SK-N-SH treated with all-trans-retinoic acid at 6 μM for 48 hours (cell line): ENCODE results near the gene NTM.

Source experiments
- ARNTL ChIP-seq: fragments of 450-650 bp; formaldehyde crosslinking; IDR thresholded peaks from 2 replicates; pipeline ENCODE4 v1.5.0; 2020; ENCODE audit warnings: low read depth, mild to moderate bottlenecking, moderate library complexity, borderline replicate concordance
- BACH2 ChIP-seq: fragments of 250-450 bp; sonication (Bioruptor Pico); IDR thresholded peaks from 2 replicates; pipeline ENCODE4 v1.9.0; 2021; ENCODE audit warnings: mild to moderate bottlenecking, borderline replicate concordance
- GLIS3 ChIP-seq: fragments of 250-450 bp; sonication (Bioruptor Pico); IDR thresholded peaks from 2 replicates; pipeline ENCODE4 v1.5.0; 2020; ENCODE audit warnings: mild to moderate bottlenecking, moderate library complexity
- ISL1 ChIP-seq: fragments of 250-450 bp; sonication (Bioruptor Pico); IDR thresholded peaks from 2 replicates; pipeline ENCODE4 v2.1.2; 2022; ENCODE audit warnings: mild to moderate bottlenecking, moderate library complexity
- OSR1 ChIP-seq: fragments of 250-450 bp; sonication (Bioruptor Pico); IDR thresholded peaks from 2 replicates; pipeline ENCODE4 v1.8.0; 2022; ENCODE audit warnings: moderate library complexity, mild to moderate bottlenecking, inconsistent platforms
- PPARA ChIP-seq: fragments of 250-450 bp; sonication (Bioruptor Pico); IDR thresholded peaks from 2 replicates; pipeline ENCODE4 v1.5.0; 2020; ENCODE audit warnings: mild to moderate bottlenecking, borderline replicate concordance
- RARB ChIP-seq: fragments of 250-450 bp; sonication (Bioruptor Pico); IDR thresholded peaks from 2 replicates; pipeline ENCODE4 v1.8.0; 2021; ENCODE audit warnings: mild to moderate bottlenecking, moderate library complexity
- ZC3H10 ChIP-seq: fragments of 250-450 bp; sonication (Bioruptor Pico); IDR thresholded peaks from 2 replicates; pipeline ENCODE4 v1.5.1; 2021; ENCODE audit warnings: mild to moderate bottlenecking, moderate library complexity
- ZNF70 ChIP-seq: fragments of 450-650 bp; formaldehyde crosslinking; IDR thresholded peaks from 2 replicates; pipeline ENCODE4 v1.5.0; 2020; ENCODE audit warnings: mild to moderate bottlenecking, moderate library complexity
- TF ChIP-seq, protein P1 (sequence below): fragments of 250-450 bp; sonication (Bioruptor Pico); IDR thresholded peaks from 2 replicates; pipeline ENCODE4 v1.5.1; 2021; ENCODE audit warnings: mild to moderate bottlenecking, moderate library complexity
- TF ChIP-seq, protein P2 (sequence below): fragments of 250-450 bp; sonication (Bioruptor Pico); IDR thresholded peaks from 2 replicates; pipeline ENCODE4 v1.5.1; 2020; ENCODE audit warnings: low read depth, mild to moderate bottlenecking, moderate library complexity
- TF ChIP-seq, protein P3 (sequence below): fragments of 250-450 bp; sonication (Bioruptor Pico); IDR thresholded peaks from 2 replicates; pipeline ENCODE4 v1.8.0; 2020; ENCODE audit warnings: mild to moderate bottlenecking, moderate library complexity, borderline replicate concordance

DNA sequence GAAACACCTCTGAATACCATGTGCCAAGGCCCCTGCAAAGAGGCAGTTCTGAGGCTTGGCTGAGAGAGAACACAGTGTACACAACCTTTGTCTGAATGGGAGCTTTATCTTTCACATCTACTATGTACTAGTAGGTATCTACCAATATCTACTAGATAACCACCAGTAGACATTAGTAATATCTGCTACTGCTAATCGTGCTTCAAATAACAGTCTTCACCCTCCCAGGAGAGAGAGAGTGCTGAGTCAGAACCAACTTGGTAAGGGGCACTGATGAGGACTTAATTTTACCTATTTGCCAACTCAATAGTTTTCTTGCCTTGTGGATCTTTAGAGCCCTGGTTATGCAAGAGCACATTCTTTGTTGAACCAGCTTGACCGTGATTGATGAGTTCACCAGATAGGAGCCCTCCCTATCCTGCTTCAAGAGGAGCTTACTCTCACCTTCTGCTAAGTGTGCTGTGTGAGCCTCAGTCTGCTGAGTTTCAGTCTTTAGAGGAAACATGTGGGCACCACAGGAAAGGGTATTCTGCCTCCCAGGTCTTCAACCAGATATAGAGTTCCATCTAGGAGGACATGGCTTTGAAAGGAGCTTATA is 967.5 kb downstream of the NTM start:
- TF ChIP-seq BACH2 (CRISPR knock-in tag) = no peak
- TF ChIP-seq ISL1 (CRISPR knock-in tag) = no peak
- TF ChIP-seq, protein P1, sequence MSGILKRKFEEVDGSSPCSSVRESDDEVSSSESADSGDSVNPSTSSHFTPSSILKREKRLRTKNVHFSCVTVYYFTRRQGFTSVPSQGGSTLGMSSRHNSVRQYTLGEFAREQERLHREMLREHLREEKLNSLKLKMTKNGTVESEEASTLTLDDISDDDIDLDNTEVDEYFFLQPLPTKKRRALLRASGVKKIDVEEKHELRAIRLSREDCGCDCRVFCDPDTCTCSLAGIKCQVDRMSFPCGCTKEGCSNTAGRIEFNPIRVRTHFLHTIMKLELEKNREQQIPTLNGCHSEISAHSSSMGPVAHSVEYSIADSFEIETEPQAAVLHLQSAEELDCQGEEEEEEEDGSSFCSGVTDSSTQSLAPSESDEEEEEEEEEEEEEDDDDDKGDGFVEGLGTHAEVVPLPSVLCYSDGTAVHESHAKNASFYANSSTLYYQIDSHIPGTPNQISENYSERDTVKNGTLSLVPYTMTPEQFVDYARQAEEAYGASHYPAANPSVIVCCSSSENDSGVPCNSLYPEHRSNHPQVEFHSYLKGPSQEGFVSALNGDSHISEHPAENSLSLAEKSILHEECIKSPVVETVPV = no peak
- TF ChIP-seq ZC3H10 (CRISPR knock-in tag) = no peak
- no peak for TF ChIP-seq GLIS3
- no peak for TF ChIP-seq ARNTL (CRISPR knock-in tag)
- TF ChIP-seq, protein P2, sequence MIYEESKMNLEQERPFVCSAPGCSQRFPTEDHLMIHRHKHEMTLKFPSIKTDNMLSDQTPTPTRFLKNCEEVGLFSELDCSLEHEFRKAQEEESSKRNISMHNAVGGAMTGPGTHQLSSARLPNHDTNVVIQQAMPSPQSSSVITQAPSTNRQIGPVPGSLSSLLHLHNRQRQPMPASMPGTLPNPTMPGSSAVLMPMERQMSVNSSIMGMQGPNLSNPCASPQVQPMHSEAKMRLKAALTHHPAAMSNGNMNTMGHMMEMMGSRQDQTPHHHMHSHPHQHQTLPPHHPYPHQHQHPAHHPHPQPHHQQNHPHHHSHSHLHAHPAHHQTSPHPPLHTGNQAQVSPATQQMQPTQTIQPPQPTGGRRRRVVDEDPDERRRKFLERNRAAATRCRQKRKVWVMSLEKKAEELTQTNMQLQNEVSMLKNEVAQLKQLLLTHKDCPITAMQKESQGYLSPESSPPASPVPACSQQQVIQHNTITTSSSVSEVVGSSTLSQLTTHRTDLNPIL (CRISPR knock-in tag) = no peak
- TF ChIP-seq RARB (CRISPR knock-in tag) = no peak
- TF ChIP-seq, protein P3, sequence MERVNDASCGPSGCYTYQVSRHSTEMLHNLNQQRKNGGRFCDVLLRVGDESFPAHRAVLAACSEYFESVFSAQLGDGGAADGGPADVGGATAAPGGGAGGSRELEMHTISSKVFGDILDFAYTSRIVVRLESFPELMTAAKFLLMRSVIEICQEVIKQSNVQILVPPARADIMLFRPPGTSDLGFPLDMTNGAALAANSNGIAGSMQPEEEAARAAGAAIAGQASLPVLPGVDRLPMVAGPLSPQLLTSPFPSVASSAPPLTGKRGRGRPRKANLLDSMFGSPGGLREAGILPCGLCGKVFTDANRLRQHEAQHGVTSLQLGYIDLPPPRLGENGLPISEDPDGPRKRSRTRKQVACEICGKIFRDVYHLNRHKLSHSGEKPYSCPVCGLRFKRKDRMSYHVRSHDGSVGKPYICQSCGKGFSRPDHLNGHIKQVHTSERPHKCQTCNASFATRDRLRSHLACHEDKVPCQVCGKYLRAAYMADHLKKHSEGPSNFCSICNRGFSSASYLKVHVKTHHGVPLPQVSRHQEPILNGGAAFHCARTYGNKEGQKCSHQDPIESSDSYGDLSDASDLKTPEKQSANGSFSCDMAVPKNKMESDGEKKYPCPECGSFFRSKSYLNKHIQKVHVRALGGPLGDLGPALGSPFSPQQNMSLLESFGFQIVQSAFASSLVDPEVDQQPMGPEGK (CRISPR knock-in tag) = no peak
- no peak for TF ChIP-seq ZNF70
- TF ChIP-seq PPARA = no peak
- TF ChIP-seq OSR1 (CRISPR knock-in tag) = no peak
